ENCODE results near the gene LCNL1.

DNA sequence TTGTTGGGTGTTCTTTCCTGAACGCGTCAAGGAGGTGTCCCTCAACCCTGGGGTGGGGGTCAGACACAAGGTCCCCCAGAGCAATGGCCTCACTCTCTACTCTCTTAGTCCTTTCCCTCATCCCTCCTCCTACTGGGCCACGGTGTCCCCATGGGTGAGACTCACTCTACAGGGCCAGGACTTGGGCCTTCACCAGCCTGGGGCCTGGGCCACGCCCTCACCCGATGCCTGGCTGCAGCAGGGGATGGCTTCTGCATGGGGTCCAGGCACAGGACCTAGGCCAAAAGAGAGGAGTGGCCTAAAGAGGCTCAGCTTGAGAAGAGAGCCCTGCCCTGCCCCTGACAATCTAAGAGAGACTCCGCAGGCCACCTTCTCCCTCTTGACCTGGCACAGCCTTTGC lies 24.9 kb upstream of the LCNL1 start:
- TF ChIP-seq, protein P1, sequence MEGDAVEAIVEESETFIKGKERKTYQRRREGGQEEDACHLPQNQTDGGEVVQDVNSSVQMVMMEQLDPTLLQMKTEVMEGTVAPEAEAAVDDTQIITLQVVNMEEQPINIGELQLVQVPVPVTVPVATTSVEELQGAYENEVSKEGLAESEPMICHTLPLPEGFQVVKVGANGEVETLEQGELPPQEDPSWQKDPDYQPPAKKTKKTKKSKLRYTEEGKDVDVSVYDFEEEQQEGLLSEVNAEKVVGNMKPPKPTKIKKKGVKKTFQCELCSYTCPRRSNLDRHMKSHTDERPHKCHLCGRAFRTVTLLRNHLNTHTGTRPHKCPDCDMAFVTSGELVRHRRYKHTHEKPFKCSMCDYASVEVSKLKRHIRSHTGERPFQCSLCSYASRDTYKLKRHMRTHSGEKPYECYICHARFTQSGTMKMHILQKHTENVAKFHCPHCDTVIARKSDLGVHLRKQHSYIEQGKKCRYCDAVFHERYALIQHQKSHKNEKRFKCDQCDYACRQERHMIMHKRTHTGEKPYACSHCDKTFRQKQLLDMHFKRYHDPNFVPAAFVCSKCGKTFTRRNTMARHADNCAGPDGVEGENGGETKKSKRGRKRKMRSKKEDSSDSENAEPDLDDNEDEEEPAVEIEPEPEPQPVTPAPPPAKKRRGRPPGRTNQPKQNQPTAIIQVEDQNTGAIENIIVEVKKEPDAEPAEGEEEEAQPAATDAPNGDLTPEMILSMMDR (IDR thresholded peaks at IDR 0.05), result no peak
- TF ChIP-seq POLR2A (IDR thresholded peaks at IDR 0.05), result no peak
